Activated T-cell treated with anti-CD3 and anti-CD28 coated beads, Interleukin-2, amount 50 U/mL, for 4 hours (primary cell): ENCODE data around the gene DNM1. TPM values are rescaled to one million over a fixed set of nuclear protein-coding genes. Genes with fewer than 3 reads are reported as not detected.
"Not testable (repeated sequence)": the region's sequence is repeated elsewhere in the genome, so short reads cannot be mapped to it uniquely, and the experiment has no call there.

Experiments used
- ATAC-seq, 2 donors: fragments of 200-7000 bp; cut with Tn5 transposase; one replicate each; pipeline ENCODE4 v1.10.0; 2021
- DNase-seq: peaks from one replicate; pipeline ENCODE4 v3.0.0-alpha.2; 2020
- H3K27me3 Mint-ChIP-seq: one replicate; pipeline ENCODE4 v1.8.0; 2021; ENCODE audit warnings: low read depth, mixed read lengths
- H3K36me3 Mint-ChIP-seq: one replicate; pipeline ENCODE4 v1.8.0; 2022; ENCODE audit warnings: mixed read lengths; ENCODE audit not compliant: insufficient read depth
- H3K4me1 Mint-ChIP-seq: one replicate; pipeline ENCODE4 v1.8.0; 2021; ENCODE audit warnings: low read depth, mixed read lengths
- H3K4me3 Mint-ChIP-seq: one replicate; pipeline ENCODE4 v1.8.0; 2021; ENCODE audit warnings: mild to moderate bottlenecking, moderate library complexity, mixed read lengths
- H3K9me3 Mint-ChIP-seq: one replicate; pipeline ENCODE4 v1.8.0; 2021; ENCODE audit warnings: mixed read lengths
- total RNA-seq, 3 donors: library from RNA; stranded (reverse); gene quantifications; one replicate each; pipeline ENCODE4 v1.2.1, GENCODE V29; 2021

Gene DNM1
- total RNA-seq, 3 donors from 2014 or later: 0.32 to 0.43 (median 0.40) TPM

GRCh38 chr9:128219831-128220230 lies 16.7 kb downstream of the DNM1 start:
- DNase-seq (no peak), ATAC-seq (no peak)
- Mint-ChIP-seq H3K4me1 (peaks cover 12% of the 10 kb centered on the region), H3K9me3 (no peaks in the 10 kb centered on the region), H3K36me3 (no peaks in the 10 kb centered on the region), H3K4me3 (no peak overlapping the region), H3K27me3 (peaks cover 1% of the 10 kb centered on the region)

DNA sequence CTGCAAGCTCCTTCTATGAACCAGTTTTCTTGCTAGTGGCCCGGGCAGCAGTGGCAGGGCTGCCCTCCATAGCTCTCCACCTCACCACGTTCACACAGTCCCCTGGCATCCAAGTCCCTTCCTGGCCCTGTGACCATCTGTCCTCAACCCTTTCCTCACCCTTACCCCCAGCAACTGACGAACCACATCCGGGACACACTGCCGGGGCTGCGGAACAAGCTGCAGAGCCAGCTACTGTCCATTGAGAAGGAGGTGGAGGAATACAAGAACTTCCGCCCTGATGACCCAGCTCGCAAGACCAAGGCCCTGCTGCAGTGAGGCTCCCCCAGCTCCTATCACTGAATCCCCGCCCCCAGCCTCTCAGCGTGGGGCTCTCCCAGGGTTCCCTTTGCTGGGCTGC lies 18.8 kb downstream of the DNM1 start:
- no peak for ATAC-seq
- Mint-ChIP-seq H3K27me3 (peaks cover 5% of the 10 kb centered on the region), H3K4me3 (no peak overlapping the region), H3K4me1 (peaks cover 12% of the 10 kb centered on the region), H3K9me3 (no peaks in the 10 kb centered on the region), H3K36me3 (no peaks in the 10 kb centered on the region)
- DNase-seq: no peak

DNA sequence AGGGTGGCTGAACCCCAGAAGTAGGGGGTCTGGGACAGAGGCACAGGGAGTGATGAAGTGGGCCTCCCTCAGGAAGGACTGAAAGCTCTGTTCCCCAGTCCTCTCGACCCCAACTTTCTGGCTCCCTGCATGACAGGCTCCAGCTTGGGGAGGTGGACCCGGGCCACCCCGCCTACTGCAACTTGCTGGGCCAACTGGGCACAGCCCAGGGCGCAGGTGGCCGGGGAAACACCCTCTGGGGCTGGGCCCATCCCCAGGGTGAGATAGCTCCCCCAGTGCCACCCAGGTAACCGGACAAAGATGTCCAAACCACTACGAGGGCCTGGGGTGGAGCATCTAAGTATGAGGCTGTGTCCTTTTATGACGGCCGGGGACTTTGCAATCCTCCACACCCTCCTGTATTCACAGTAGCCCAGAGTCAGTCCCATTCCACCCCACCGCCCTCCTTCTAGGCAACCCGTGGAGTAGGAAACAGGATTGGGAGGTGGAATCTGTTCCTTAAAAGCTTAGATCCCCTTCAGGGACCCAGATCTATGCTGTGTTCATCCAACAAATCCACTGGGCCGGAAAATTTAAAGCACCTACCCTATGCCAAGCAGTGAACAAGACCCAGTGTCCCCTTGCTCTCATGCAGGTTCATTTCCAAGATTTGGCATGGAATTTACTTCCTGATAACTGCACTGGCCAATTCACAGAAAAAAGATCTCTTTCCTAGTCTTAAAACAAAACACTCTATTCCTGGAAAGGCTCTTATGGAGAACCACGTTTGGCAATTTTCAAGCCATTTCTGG lies 19.9 kb downstream of the DNM1 start:
- no peak for ATAC-seq
- H3K36me3 Mint-ChIP-seq: no peaks in the 10 kb centered on the region
- H3K4me1 Mint-ChIP-seq: peaks cover 10% of the 10 kb centered on the region
- no peak overlapping the region for H3K4me3 Mint-ChIP-seq
- no peaks in the 10 kb centered on the region for H3K9me3 Mint-ChIP-seq
- H3K27me3 Mint-ChIP-seq: peaks cover 5% of the 10 kb centered on the region
- no peak for DNase-seq

GRCh38 chr9:128224877-128225276 lies 21.7 kb downstream of the DNM1 start:
- Mint-ChIP-seq H3K9me3 (no peaks in the 10 kb centered on the region), H3K36me3 (no peaks in the 10 kb centered on the region), H3K4me3 (no peak overlapping the region), H3K4me1 (no peaks in the 10 kb centered on the region), H3K27me3 (peaks cover 5% of the 10 kb centered on the region)
- DNase-seq (no peak), ATAC-seq (no peak)

- no peaks in the 10 kb centered on the region for H3K36me3 Mint-ChIP-seq
- ATAC-seq (no peak), DNase-seq (no peak)
- no peak overlapping the region for H3K4me3 Mint-ChIP-seq
- peaks cover 5% of the 10 kb centered on the region for H3K27me3 Mint-ChIP-seq
- no peaks in the 10 kb centered on the region for H3K4me1 Mint-ChIP-seq
- H3K9me3 Mint-ChIP-seq: no peaks in the 10 kb centered on the region
These were observed 22.7 kb downstream of the DNM1 start for GRCh38 chr9:128225770-128226411.

DNA sequence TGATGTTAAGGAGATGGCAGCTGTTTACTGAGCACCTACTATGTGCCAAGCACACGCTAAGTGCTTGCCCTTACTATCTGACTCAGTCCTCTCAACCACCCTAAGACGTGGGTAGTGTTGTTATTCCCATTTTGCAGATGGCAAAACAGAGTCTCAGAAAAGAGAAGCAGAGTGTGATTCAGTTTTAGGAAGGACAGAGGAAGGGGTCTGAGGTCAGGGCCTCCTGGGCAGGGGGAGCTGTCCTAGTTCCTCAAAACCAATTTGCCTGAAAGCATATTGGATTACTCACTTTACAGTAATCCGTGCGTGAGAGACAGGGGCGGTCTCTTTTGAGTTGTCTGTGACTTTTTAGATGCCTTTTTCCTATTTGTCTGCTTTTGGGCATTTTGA lies 23.2 kb downstream of the DNM1 start:
- H3K9me3 Mint-ChIP-seq: no peaks in the 10 kb centered on the region
- H3K36me3 Mint-ChIP-seq: no peaks in the 10 kb centered on the region
- H3K27me3 Mint-ChIP-seq: peaks cover 5% of the 10 kb centered on the region
- ATAC-seq (no peak), DNase-seq (no peak)
- no peaks in the 10 kb centered on the region for H3K4me1 Mint-ChIP-seq
- no peak overlapping the region for H3K4me3 Mint-ChIP-seq

GRCh38 chr9:128230897-128231296 lies 27.7 kb downstream of the DNM1 start:
- not testable (repeated sequence) for DNase-seq, ATAC-seq, H3K4me1 Mint-ChIP-seq, H3K36me3 Mint-ChIP-seq, H3K4me3 Mint-ChIP-seq, H3K27me3 Mint-ChIP-seq, H3K9me3 Mint-ChIP-seq

DNA sequence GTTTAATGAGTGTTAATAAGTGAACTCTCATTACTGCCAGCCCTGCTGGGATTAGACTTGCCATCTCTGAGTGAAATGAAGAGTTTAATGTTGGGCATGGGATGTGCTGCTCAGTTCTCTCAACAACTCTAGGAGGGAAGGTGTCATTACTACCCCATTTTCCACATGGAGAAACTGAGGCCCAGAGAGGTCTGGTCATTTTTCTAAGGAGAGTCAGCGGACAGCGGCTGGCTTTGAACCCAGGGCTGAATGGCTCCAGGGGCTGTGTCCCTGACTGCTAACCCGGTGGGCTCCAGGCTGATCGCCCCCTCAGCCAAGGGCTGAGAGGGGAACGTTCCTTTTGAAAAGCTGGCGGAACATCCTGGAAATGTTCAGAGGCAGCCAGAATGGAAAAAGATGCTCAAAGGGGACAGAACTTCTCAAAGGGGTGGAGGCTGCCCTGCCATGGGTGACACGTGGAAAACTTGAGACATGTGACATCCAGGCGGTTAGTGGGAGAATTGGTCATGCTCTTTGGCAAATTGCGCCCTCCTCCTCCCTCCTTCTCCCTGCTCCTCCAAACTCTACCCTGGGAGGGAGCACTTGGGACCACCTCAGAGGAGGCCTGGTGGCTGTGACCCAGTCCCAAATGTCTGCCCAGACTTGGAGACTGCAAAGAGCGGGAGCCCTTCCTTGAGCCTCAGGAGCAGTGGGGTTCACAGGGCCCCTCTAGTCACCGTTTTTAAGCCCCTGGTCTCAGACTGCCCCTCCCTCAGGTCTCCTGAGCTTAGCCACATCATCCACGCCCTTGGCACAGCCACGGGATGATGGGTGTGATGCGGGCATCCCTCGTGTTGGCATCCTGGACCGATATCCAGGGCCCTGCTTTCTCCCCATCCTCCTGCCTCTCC lies 28.7 kb downstream of the DNM1 start:
- H3K36me3 Mint-ChIP-seq: no peaks in the 10 kb centered on the region
- no peaks in the 10 kb centered on the region for H3K9me3 Mint-ChIP-seq
- no peak overlapping the region for H3K4me3 Mint-ChIP-seq
- H3K4me1 Mint-ChIP-seq: no peaks in the 10 kb centered on the region
- H3K27me3 Mint-ChIP-seq: peaks cover 6% of the 10 kb centered on the region
- DNase-seq (no peak), ATAC-seq (no peak)

DNA sequence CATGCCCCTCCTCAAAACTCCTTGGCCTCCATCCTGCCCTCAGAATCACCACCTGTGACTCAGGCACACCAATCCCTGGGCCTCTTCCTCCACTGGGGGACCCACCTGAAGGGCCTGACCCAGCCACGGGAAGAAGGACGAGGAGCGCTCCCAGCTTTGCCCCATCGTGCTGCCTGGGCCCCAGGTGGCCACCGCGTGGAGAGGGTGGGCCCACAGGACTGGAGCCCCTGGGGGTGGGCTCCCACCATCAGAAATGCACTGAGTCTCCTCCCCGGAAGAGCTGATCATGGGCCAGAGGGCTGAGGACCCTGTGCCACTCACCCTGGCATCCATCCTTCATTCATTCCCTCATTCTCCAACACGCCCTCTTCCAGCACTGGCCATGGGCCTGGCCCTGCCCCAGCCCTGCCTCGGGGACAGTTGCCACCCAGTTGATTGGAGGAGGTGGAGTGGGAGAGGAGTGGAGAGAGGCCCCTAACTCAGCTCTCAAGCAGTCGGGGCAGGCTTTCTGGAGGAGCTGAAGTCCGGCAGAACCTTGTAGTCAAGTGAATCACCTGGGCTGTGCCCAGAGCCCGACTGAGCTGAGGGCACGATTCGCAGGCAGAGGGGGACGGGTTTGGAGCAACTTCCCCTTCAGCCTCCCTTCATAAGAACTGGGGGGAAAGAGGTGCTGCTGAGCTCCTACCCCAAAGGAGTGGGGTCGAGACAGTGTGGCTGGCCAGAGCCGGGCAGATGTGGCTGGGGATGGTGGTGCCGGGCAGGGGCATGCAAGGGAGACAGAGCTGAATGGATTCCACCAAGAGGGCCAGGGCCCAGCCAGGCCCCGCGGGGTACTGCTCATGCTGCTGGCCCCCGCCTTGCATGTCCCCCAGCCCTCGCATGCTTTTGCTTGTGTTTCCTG lies 29.6 kb downstream of the DNM1 start:
- Mint-ChIP-seq H3K4me3 (no peak overlapping the region), H3K27me3 (peaks cover 6% of the 10 kb centered on the region), H3K4me1 (no peaks in the 10 kb centered on the region), H3K9me3 (no peaks in the 10 kb centered on the region), H3K36me3 (no peaks in the 10 kb centered on the region)
- no peak for DNase-seq
- ATAC-seq: no peak

- no peaks in the 10 kb centered on the region for H3K36me3 Mint-ChIP-seq
- H3K4me1 Mint-ChIP-seq: no peaks in the 10 kb centered on the region
- no peak for DNase-seq
- no peak for ATAC-seq
- peaks cover 6% of the 10 kb centered on the region for H3K27me3 Mint-ChIP-seq
- no peaks in the 10 kb centered on the region for H3K9me3 Mint-ChIP-seq
- no peak overlapping the region for H3K4me3 Mint-ChIP-seq
These were observed 30.7 kb downstream of the DNM1 start for GRCh38 chr9:128233817-128234406.

GRCh38 chr9:128242124-128242523 lies 38.9 kb downstream of the DNM1 start:
- no peaks in the 10 kb centered on the region for H3K36me3 Mint-ChIP-seq
- H3K4me3 Mint-ChIP-seq: no peak overlapping the region
- DNase-seq (no peak), ATAC-seq (no peak)
- H3K27me3 Mint-ChIP-seq: peaks cover 25% of the 10 kb centered on the region
- H3K9me3 Mint-ChIP-seq: no peaks in the 10 kb centered on the region
- H3K4me1 Mint-ChIP-seq: no peaks in the 10 kb centered on the region

- H3K36me3 Mint-ChIP-seq: no peaks in the 10 kb centered on the region
- ATAC-seq: no peak
These were observed 39.6 kb downstream of the DNM1 start for GRCh38 chr9:128242828-128243214.

DNA sequence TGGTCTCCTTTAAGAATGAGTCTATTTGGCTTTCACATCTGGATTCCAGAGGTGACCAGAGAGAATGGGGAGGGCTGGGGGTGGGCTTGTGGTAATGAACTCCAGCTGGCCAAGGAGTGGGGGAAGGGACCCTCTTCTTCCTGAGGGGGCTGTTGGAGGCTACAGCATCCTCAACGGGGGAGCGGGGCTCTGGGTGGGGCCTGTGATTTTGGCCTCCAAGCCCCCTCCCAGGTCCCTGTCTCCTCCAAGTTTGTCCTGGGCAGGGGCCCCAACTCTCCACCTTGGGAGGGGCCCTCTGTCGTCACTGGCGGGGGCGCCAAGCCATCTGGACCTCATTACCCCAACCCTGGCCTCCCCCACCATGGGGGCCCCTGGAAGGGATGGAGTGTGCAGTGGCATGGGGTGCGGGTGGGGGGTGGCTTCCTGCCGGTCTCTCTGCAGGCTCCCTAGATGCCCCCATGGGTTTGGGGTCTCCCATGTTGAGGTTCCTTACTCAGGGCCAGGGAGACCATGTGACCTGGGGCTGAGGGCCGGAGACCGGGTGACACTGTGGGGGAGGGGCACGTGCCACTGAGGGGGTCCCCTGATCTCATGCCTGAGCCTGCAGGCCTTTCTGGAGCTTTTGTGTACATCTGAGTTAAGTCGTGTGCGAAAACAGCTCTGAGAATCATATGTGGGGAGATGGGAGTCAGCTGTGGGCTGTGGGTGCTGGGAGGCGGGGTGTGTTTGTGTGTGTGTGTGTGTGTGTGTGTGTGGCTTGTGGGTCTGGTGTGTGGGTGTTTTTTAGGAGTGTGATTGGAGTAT lies 40.2 kb downstream of the DNM1 start:
- ATAC-seq (no peak), DNase-seq (no peak)
- no peaks in the 10 kb centered on the region for H3K4me1 Mint-ChIP-seq
- H3K27me3 Mint-ChIP-seq: peaks cover 25% of the 10 kb centered on the region
- H3K4me3 Mint-ChIP-seq: no peak overlapping the region
- no peaks in the 10 kb centered on the region for H3K9me3 Mint-ChIP-seq
- H3K36me3 Mint-ChIP-seq: no peaks in the 10 kb centered on the region

More at GRCh38 chr9:128242828-128243214, 39.6 kb downstream of the DNM1 start:
- Mint-ChIP-seq H3K4me3 (no peak overlapping the region), H3K4me1 (no peaks in the 10 kb centered on the region), H3K27me3 (peaks cover 25% of the 10 kb centered on the region), H3K9me3 (no peaks in the 10 kb centered on the region)
- no peak for DNase-seq
